Mesothelial cell of epicardium (in vitro differentiated cells): ENCODE measurements around the gene SPDYE5. TPM values are rescaled to one million over a fixed set of nuclear protein-coding genes. Genes with fewer than 3 reads are reported as not detected.
"Not testable (repeated sequence)": the region's sequence is repeated elsewhere in the genome, so short reads cannot be mapped to it uniquely, and the experiment has no call there.

Source experiments
- DNase-seq, 2 experiments: peaks; one replicate each; pipeline ENCODE4 v3.0.0; 2021; ENCODE audit warnings: low spot score in 2 of 2; ENCODE audit not compliant: unreplicated experiment in 2 of 2
- H3K27ac Mint-ChIP-seq: 2 replicates; pipeline ENCODE4 v1.8.0; 2021; ENCODE audit warnings: mixed read lengths
- H3K27me3 Mint-ChIP-seq: 2 replicates; pipeline ENCODE4 v1.8.0; 2021; ENCODE audit warnings: low read depth, mixed read lengths
- H3K36me3 Mint-ChIP-seq: 2 replicates; pipeline ENCODE4 v1.8.0; 2021; ENCODE audit warnings: mixed read lengths
- H3K4me1 Mint-ChIP-seq: 2 replicates; pipeline ENCODE4 v1.8.0; 2021; ENCODE audit warnings: mixed read lengths
- H3K4me3 Mint-ChIP-seq: 2 replicates; pipeline ENCODE4 v1.8.0; 2021; ENCODE audit warnings: mild to moderate bottlenecking, moderate library complexity, mixed read lengths
- H3K9me3 Mint-ChIP-seq: 2 replicates; pipeline ENCODE4 v1.8.0; 2021; ENCODE audit warnings: mixed read lengths
- CTCF ChIP-seq: fragments of 200-600 bp; sonication (generic); IDR thresholded peaks from one replicate; pipeline ENCODE4 v1.5.0; 2021; ENCODE audit warnings: antibody characterized with exemption; ENCODE audit not compliant: unreplicated experiment
- total RNA-seq: library from RNA; stranded (reverse); gene quantifications from 3 replicates; pipeline ENCODE4 v1.2.1, GENCODE V29; 2021

SPDYE5 gene
- 0.14 to 0.16 TPM in 2 of 3 replicates, not detected in the other for total RNA-seq

GRCh38 chr7:75492020-75492419, at the start of gene SPDYE5:
SPDYE5 (plus strand) TSS chr7:75492320; CDS start chr7:75494048, 1,728 bp downstream.
- not testable (repeated sequence) for H3K9me3 Mint-ChIP-seq, H3K36me3 Mint-ChIP-seq, DNase-seq, H3K4me3 Mint-ChIP-seq, H3K27me3 Mint-ChIP-seq, H3K27ac Mint-ChIP-seq, H3K4me1 Mint-ChIP-seq

- DNase-seq = peak in 1 of 2 experiments; percentile 73
Observed at GRCh38 chr7:75442465-75443111, 49.5 kb upstream of the SPDYE5 start.

GRCh38 chr7:75449946-75450345, 42.2 kb upstream of the SPDYE5 start:
- not testable (repeated sequence) for H3K9me3 Mint-ChIP-seq, H3K27ac Mint-ChIP-seq, H3K4me1 Mint-ChIP-seq, H3K36me3 Mint-ChIP-seq, H3K27me3 Mint-ChIP-seq, DNase-seq, H3K4me3 Mint-ChIP-seq

More at GRCh38 chr7:75442465-75443111, 49.5 kb upstream of the SPDYE5 start:
- H3K9me3 Mint-ChIP-seq, H3K27me3 Mint-ChIP-seq, H3K4me1 Mint-ChIP-seq: not testable (repeated sequence)
- peak overlapping the region; percentile 99 for H3K27ac Mint-ChIP-seq
- H3K36me3 Mint-ChIP-seq = peaks cover 14% of the 10 kb centered on the region
- peak overlapping the region; percentile 91 for H3K4me3 Mint-ChIP-seq

- not testable (repeated sequence) for H3K4me1 Mint-ChIP-seq, H3K9me3 Mint-ChIP-seq, H3K27me3 Mint-ChIP-seq, H3K27ac Mint-ChIP-seq, H3K4me3 Mint-ChIP-seq, H3K36me3 Mint-ChIP-seq, DNase-seq
- peak; percentile 29 for TF ChIP-seq CTCF
Observed at GRCh38 chr7:75452494-75452955, 39.6 kb upstream of the SPDYE5 start.

- H3K4me1 Mint-ChIP-seq, H3K4me3 Mint-ChIP-seq, H3K36me3 Mint-ChIP-seq, H3K27ac Mint-ChIP-seq, H3K27me3 Mint-ChIP-seq, DNase-seq, H3K9me3 Mint-ChIP-seq: not testable (repeated sequence)
Observed at GRCh38 chr7:75456403-75456802, 35.7 kb upstream of the SPDYE5 start.

GRCh38 chr7:75458034-75458433, 34.1 kb upstream of the SPDYE5 start:
- H3K27me3 Mint-ChIP-seq, H3K4me3 Mint-ChIP-seq, DNase-seq, H3K9me3 Mint-ChIP-seq, H3K4me1 Mint-ChIP-seq, H3K36me3 Mint-ChIP-seq, H3K27ac Mint-ChIP-seq: not testable (repeated sequence)

- not testable (repeated sequence) for H3K27ac Mint-ChIP-seq, DNase-seq, H3K27me3 Mint-ChIP-seq, H3K9me3 Mint-ChIP-seq, H3K4me3 Mint-ChIP-seq, H3K4me1 Mint-ChIP-seq, H3K36me3 Mint-ChIP-seq
Observed at GRCh38 chr7:75460541-75460940, 31.6 kb upstream of the SPDYE5 start.

- H3K4me1 Mint-ChIP-seq = not testable (repeated sequence)
Observed at GRCh38 chr7:75470166-75470565, 22.0 kb upstream of the SPDYE5 start.

GRCh38 chr7:75477457-75477856, 14.7 kb upstream of the SPDYE5 start:
- not testable (repeated sequence) for H3K4me1 Mint-ChIP-seq, H3K9me3 Mint-ChIP-seq, DNase-seq, H3K27me3 Mint-ChIP-seq, H3K4me3 Mint-ChIP-seq, H3K27ac Mint-ChIP-seq
- peaks cover 13% of the 10 kb centered on the region for H3K36me3 Mint-ChIP-seq

More at GRCh38 chr7:75470166-75470565, 22.0 kb upstream of the SPDYE5 start:
- H3K36me3 Mint-ChIP-seq = peaks cover 32% of the 10 kb centered on the region
- not testable (repeated sequence) for H3K27ac Mint-ChIP-seq, H3K27me3 Mint-ChIP-seq, H3K9me3 Mint-ChIP-seq, H3K4me3 Mint-ChIP-seq, DNase-seq

- H3K9me3 Mint-ChIP-seq, DNase-seq, H3K4me3 Mint-ChIP-seq, H3K4me1 Mint-ChIP-seq, H3K27ac Mint-ChIP-seq, H3K27me3 Mint-ChIP-seq, H3K36me3 Mint-ChIP-seq: not testable (repeated sequence)
Observed at GRCh38 chr7:75480313-75480712, 11.8 kb upstream of the SPDYE5 start.

GRCh38 chr7:75485355-75485978, 6.7 kb upstream of the SPDYE5 start:
- not testable (repeated sequence) for H3K27me3 Mint-ChIP-seq, H3K36me3 Mint-ChIP-seq, H3K4me1 Mint-ChIP-seq, DNase-seq, H3K9me3 Mint-ChIP-seq
- peak overlapping the region; percentile 94 for H3K4me3 Mint-ChIP-seq
- H3K27ac Mint-ChIP-seq = peak overlapping the region; percentile 86

- not testable (repeated sequence) for H3K4me1 Mint-ChIP-seq, H3K27me3 Mint-ChIP-seq, H3K36me3 Mint-ChIP-seq, H3K9me3 Mint-ChIP-seq
- peak; percentile 72 to 82 for DNase-seq
- H3K4me3 Mint-ChIP-seq = peak within 1 kb of the TSS; percentile 94
- H3K27ac Mint-ChIP-seq = peak within 1 kb of the TSS; percentile 86
Observed at GRCh38 chr7:75485979-75486643, 6.0 kb upstream of the SPDYE5 start, which contains the start of gene POM121C. POM121C (minus strand) TSS chr7:75486299; CDS start chr7:75441496, 44,803 bp downstream.

GRCh38 chr7:75509033-75509432, 16.9 kb downstream of the SPDYE5 start:
- H3K4me1 Mint-ChIP-seq, H3K36me3 Mint-ChIP-seq, DNase-seq, H3K27me3 Mint-ChIP-seq, H3K4me3 Mint-ChIP-seq, H3K27ac Mint-ChIP-seq, H3K9me3 Mint-ChIP-seq: not testable (repeated sequence)
